Occipital lobe (tissue), 2 donors: ENCODE results near the gene RAB31. TPM values are rescaled to one million over a fixed set of nuclear protein-coding genes. Genes with fewer than 3 reads are reported as not detected.

ENCODE experiments used
- DNase-seq: peaks from one replicate; lab custom pipeline; 2025; lab: John Stamatoyannopoulos, UW
- total RNA-seq: library from RNA; depleted of rRNA; stranded (reverse); fragments of >200 nt; gene quantifications from one replicate; pipeline ENCODE4 v1.2.3, GENCODE V29; 2014

RAB31 gene
- total RNA-seq, 1 donor from 2014 or later: 27.6 TPM

GRCh38 chr18:9691235-9691634 lies 16.9 kb upstream of the RAB31 start:
- no peak for DNase-seq

GRCh38 chr18:9694174-9694573 lies 13.9 kb upstream of the RAB31 start:
- no peak for DNase-seq

- DNase-seq: no peak
These were observed 13.1 kb upstream of the RAB31 start for GRCh38 chr18:9694952-9695495.

- no peak for DNase-seq
These were observed 12.5 kb upstream of the RAB31 start for GRCh38 chr18:9695605-9696004.

GRCh38 chr18:9696112-9696511 lies 12.0 kb upstream of the RAB31 start:
- DNase-seq: no peak

GRCh38 chr18:9696701-9697100 lies 11.4 kb upstream of the RAB31 start:
- no peak for DNase-seq

- DNase-seq: no peak
These were observed 11.0 kb upstream of the RAB31 start for GRCh38 chr18:9697121-9697520.

- DNase-seq: no peak
These were observed 9.6 kb upstream of the RAB31 start for GRCh38 chr18:9698497-9698896.

GRCh38 chr18:9700261-9700796 lies 7.8 kb upstream of the RAB31 start:
- no peak for DNase-seq

GRCh38 chr18:9701609-9702349 lies 6.3 kb upstream of the RAB31 start:
- DNase-seq: no peak

GRCh38 chr18:9704233-9705118 lies 3.6 kb upstream of the RAB31 start:
- DNase-seq: no peak

GRCh38 chr18:9705183-9705829 lies 2.8 kb upstream of the RAB31 start:
- DNase-seq: no peak

- DNase-seq: no peak
These were observed 1.8 kb upstream of the RAB31 start for GRCh38 chr18:9706081-9706935.

GRCh38 chr18:9707381-9708056 lies 582 bp upstream of the RAB31 start:
- no peak for DNase-seq

GRCh38 chr18:9708434-9709303 lies 568 bp downstream of the RAB31 start:
- DNase-seq: no peak

- DNase-seq: no peak
These were observed 1.3 kb downstream of the RAB31 start for GRCh38 chr18:9709304-9709877.

- DNase-seq: no peak
These were observed 1.9 kb downstream of the RAB31 start for GRCh38 chr18:9710037-9710436.

GRCh38 chr18:9711361-9712129 lies 3.4 kb downstream of the RAB31 start:
- no peak for DNase-seq
